Measurements from ENCODE around the gene HSD17B4.

HSD17B4 gene

GRCh38 chr5:119522841-119523240 lies 70.5 kb downstream of the HSD17B4 start:
- Histone ChIP-seq H3K27me3 (ENCODE audit: control insufficient read depth in 2 of 2, insufficient read depth in 2 of 2, low read length in 2 of 2) (no peaks in the 10 kb centered on the region), H3K9ac (ENCODE audit: low read depth in 1 of 2, low read length in 2 of 2) (no peak overlapping the region), H3K36me3 (ENCODE audit: control insufficient read depth in 2 of 2, insufficient read depth in 2 of 2, low read length in 2 of 2) (peaks cover 6 to 16% of the 10 kb centered on the region in 2 donors), H3K4me1 (ENCODE audit: control insufficient read depth in 2 of 2, insufficient read depth in 2 of 2, low read length in 2 of 2) (no peaks in the 10 kb centered on the region), H3K9me3 (ENCODE audit: control insufficient read depth in 2 of 2, low read length in 2 of 2) (no peaks in the 10 kb centered on the region), H3K4me3 (ENCODE audit: low read length in 2 of 2) (no peak overlapping the region), H3K27ac (ENCODE audit: low read depth in 2 of 2, low read length in 2 of 2) (no peak overlapping the region)

GRCh38 chr5:119524485-119524884 lies 72.2 kb downstream of the HSD17B4 start:
- no peaks in the 10 kb centered on the region for H3K27me3 ChIP-seq (ENCODE audit: control insufficient read depth in 2 of 2, insufficient read depth in 2 of 2, low read length in 2 of 2)
- no peaks in the 10 kb centered on the region for H3K4me1 ChIP-seq (ENCODE audit: control insufficient read depth in 2 of 2, insufficient read depth in 2 of 2, low read length in 2 of 2)
- no peak overlapping the region for H3K9ac ChIP-seq (ENCODE audit: low read depth in 1 of 2, low read length in 2 of 2)
- peaks cover 7 to 11% of the 10 kb centered on the region in 2 donors for H3K36me3 ChIP-seq (ENCODE audit: control insufficient read depth in 2 of 2, insufficient read depth in 2 of 2, low read length in 2 of 2)
- H3K9me3 ChIP-seq (ENCODE audit: control insufficient read depth in 2 of 2, low read length in 2 of 2), result no peaks in the 10 kb centered on the region
- no peak overlapping the region for H3K4me3 ChIP-seq (ENCODE audit: low read length in 2 of 2)
- H3K27ac ChIP-seq (ENCODE audit: low read depth in 2 of 2, low read length in 2 of 2), result no peak overlapping the region

- Histone ChIP-seq H3K27ac (ENCODE audit: low read depth in 2 of 2, low read length in 2 of 2) (no peak overlapping the region), H3K4me1 (ENCODE audit: control insufficient read depth in 2 of 2, insufficient read depth in 2 of 2, low read length in 2 of 2) (no peaks in the 10 kb centered on the region), H3K4me3 (ENCODE audit: low read length in 2 of 2) (no peak overlapping the region), H3K36me3 (ENCODE audit: control insufficient read depth in 2 of 2, insufficient read depth in 2 of 2, low read length in 2 of 2) (peaks cover 13 to 22% of the 10 kb centered on the region in 2 donors), H3K9ac (ENCODE audit: low read depth in 1 of 2, low read length in 2 of 2) (no peak overlapping the region), H3K27me3 (ENCODE audit: control insufficient read depth in 2 of 2, insufficient read depth in 2 of 2, low read length in 2 of 2) (no peaks in the 10 kb centered on the region), H3K9me3 (ENCODE audit: control insufficient read depth in 2 of 2, low read length in 2 of 2) (no peaks in the 10 kb centered on the region)
These were observed 75.1 kb downstream of the HSD17B4 start for GRCh38 chr5:119527351-119527750.

- Histone ChIP-seq H3K9ac (ENCODE audit: low read depth in 1 of 2, low read length in 2 of 2) (no peak overlapping the region), H3K9me3 (ENCODE audit: control insufficient read depth in 2 of 2, low read length in 2 of 2) (no peaks in the 10 kb centered on the region), H3K27me3 (ENCODE audit: control insufficient read depth in 2 of 2, insufficient read depth in 2 of 2, low read length in 2 of 2) (no peaks in the 10 kb centered on the region), H3K4me1 (ENCODE audit: control insufficient read depth in 2 of 2, insufficient read depth in 2 of 2, low read length in 2 of 2) (no peaks in the 10 kb centered on the region), H3K27ac (ENCODE audit: low read depth in 2 of 2, low read length in 2 of 2) (no peak overlapping the region), H3K4me3 (ENCODE audit: low read length in 2 of 2) (no peak overlapping the region), H3K36me3 (ENCODE audit: control insufficient read depth in 2 of 2, insufficient read depth in 2 of 2, low read length in 2 of 2) (peaks cover 20 to 22% of the 10 kb centered on the region in 2 donors)
These were observed 77.5 kb downstream of the HSD17B4 start for GRCh38 chr5:119529811-119530210.

DNA sequence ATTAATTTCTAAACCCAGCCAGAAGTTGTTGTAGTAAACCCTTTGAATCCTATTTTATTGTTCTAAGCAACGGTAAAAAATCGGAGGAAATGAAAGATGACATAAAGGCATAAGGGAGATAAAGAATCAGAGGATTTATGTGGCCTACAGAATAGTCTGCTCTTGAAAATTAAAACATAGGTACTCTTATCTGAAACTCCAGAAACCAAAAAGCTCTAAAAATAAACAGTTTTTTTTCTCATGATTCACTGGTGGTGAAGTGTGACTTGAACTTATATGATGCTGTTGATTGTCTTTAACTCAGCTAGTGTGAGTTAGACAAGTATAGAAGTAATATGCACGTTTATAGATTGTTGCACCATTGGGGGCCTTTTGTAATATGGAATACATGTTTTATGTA lies 80.3 kb downstream of the HSD17B4 start:
- no peak overlapping the region for H3K4me3 ChIP-seq (ENCODE audit: low read length in 2 of 2)
- H3K27ac ChIP-seq (ENCODE audit: low read depth in 2 of 2, low read length in 2 of 2), result no peak overlapping the region
- peaks cover 14 to 30% of the 10 kb centered on the region in 2 donors for H3K36me3 ChIP-seq (ENCODE audit: control insufficient read depth in 2 of 2, insufficient read depth in 2 of 2, low read length in 2 of 2)
- H3K9ac ChIP-seq (ENCODE audit: low read depth in 1 of 2, low read length in 2 of 2), result no peak overlapping the region
- H3K4me1 ChIP-seq (ENCODE audit: control insufficient read depth in 2 of 2, insufficient read depth in 2 of 2, low read length in 2 of 2), result no peaks in the 10 kb centered on the region
- H3K9me3 ChIP-seq (ENCODE audit: control insufficient read depth in 2 of 2, low read length in 2 of 2), result no peaks in the 10 kb centered on the region
- no peaks in the 10 kb centered on the region for H3K27me3 ChIP-seq (ENCODE audit: control insufficient read depth in 2 of 2, insufficient read depth in 2 of 2, low read length in 2 of 2)

DNA sequence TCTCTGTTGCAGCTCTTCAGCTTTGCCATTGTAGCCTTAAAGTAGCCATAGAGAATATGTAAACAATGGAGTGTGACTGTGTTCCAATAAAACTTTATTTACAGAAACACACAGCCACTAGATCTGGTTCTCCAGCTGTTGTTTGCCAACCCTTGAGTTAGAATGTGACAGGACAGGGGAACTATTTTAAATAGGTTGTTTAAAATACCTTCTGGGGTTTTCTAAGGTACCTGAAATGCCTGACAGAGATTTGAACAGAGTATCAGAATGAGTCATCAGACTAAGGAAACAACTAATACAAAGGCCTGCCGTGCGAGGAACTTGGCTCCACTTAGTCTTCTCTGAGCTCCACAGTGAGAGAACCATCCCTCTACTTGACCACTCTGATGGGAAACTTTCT lies 85.4 kb downstream of the HSD17B4 start:
- Histone ChIP-seq H3K36me3 (ENCODE audit: control insufficient read depth in 2 of 2, insufficient read depth in 2 of 2, low read length in 2 of 2) (peaks cover 12 to 39% of the 10 kb centered on the region in 2 donors), H3K9me3 (ENCODE audit: control insufficient read depth in 2 of 2, low read length in 2 of 2) (no peaks in the 10 kb centered on the region), H3K27me3 (ENCODE audit: control insufficient read depth in 2 of 2, insufficient read depth in 2 of 2, low read length in 2 of 2) (no peaks in the 10 kb centered on the region), H3K4me1 (ENCODE audit: control insufficient read depth in 2 of 2, insufficient read depth in 2 of 2, low read length in 2 of 2) (no peaks in the 10 kb centered on the region), H3K9ac (ENCODE audit: low read depth in 1 of 2, low read length in 2 of 2) (no peak overlapping the region), H3K27ac (ENCODE audit: low read depth in 2 of 2, low read length in 2 of 2) (no peak overlapping the region), H3K4me3 (ENCODE audit: low read length in 2 of 2) (no peak overlapping the region)

DNA sequence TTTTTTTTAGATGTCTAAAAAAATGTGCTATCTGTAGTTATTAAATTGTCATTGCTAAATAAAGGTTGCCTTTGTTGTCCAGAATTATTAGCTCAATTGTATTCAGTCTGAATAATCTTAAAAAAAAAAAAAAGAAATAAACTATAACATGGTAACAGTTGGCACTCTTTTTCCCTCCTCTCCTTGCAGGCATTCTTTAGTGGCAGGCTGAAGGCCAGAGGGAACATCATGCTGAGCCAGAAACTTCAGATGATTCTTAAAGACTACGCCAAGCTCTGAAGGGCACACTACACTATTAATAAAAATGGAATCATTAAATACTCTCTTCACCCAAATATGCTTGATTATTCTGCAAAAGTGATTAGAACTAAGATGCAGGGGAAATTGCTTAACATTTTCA lies 89.4 kb downstream of the HSD17B4 start:
- Histone ChIP-seq H3K36me3 (ENCODE audit: control insufficient read depth in 2 of 2, insufficient read depth in 2 of 2, low read length in 2 of 2) (peaks cover 12 to 25% of the 10 kb centered on the region in 2 donors), H3K27ac (ENCODE audit: low read depth in 2 of 2, low read length in 2 of 2) (no peak overlapping the region), H3K4me3 (ENCODE audit: low read length in 2 of 2) (no peak overlapping the region), H3K9ac (ENCODE audit: low read depth in 1 of 2, low read length in 2 of 2) (no peak overlapping the region), H3K4me1 (ENCODE audit: control insufficient read depth in 2 of 2, insufficient read depth in 2 of 2, low read length in 2 of 2) (no peaks in the 10 kb centered on the region), H3K27me3 (ENCODE audit: control insufficient read depth in 2 of 2, insufficient read depth in 2 of 2, low read length in 2 of 2) (no peaks in the 10 kb centered on the region), H3K9me3 (ENCODE audit: control insufficient read depth in 2 of 2, low read length in 2 of 2) (no peaks in the 10 kb centered on the region)

GRCh38 chr5:119551819-119552218 lies 99.5 kb downstream of the HSD17B4 start:
- no peak overlapping the region for H3K4me3 ChIP-seq (ENCODE audit: low read length in 2 of 2)
- no peaks in the 10 kb centered on the region for H3K36me3 ChIP-seq (ENCODE audit: control insufficient read depth in 2 of 2, insufficient read depth in 2 of 2, low read length in 2 of 2)
- no peaks in the 10 kb centered on the region for H3K9me3 ChIP-seq (ENCODE audit: control insufficient read depth in 2 of 2, low read length in 2 of 2)
- H3K27ac ChIP-seq (ENCODE audit: low read depth in 2 of 2, low read length in 2 of 2), result no peak overlapping the region
- H3K27me3 ChIP-seq (ENCODE audit: control insufficient read depth in 2 of 2, insufficient read depth in 2 of 2, low read length in 2 of 2), result no peaks in the 10 kb centered on the region
- no peaks in the 10 kb centered on the region for H3K4me1 ChIP-seq (ENCODE audit: control insufficient read depth in 2 of 2, insufficient read depth in 2 of 2, low read length in 2 of 2)
- no peak overlapping the region for H3K9ac ChIP-seq (ENCODE audit: low read depth in 1 of 2, low read length in 2 of 2)

DNA sequence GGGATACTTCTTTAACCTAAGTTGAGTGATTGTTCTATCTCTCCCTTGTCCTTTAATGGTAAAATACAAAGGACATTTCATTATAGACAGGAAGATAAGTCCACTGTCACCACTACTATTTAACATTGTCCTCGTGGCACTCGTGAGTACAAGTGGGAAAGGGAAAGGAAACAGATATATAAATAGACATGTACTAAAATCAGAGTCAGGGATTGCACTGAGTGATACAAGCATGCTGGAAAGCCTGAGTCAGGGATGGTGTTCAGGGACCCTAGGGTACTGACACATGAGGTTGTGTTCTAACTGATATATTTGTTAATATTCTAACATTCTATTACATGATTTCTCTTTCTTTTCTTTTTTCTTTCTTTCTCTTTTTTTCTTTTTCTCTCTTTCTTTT lies 102.3 kb downstream of the HSD17B4 start:
- Histone ChIP-seq H3K27ac (ENCODE audit: low read depth in 2 of 2, low read length in 2 of 2) (no peak overlapping the region), H3K9ac (ENCODE audit: low read depth in 1 of 2, low read length in 2 of 2) (no peak overlapping the region), H3K36me3 (ENCODE audit: control insufficient read depth in 2 of 2, insufficient read depth in 2 of 2, low read length in 2 of 2) (no peaks in the 10 kb centered on the region), H3K9me3 (ENCODE audit: control insufficient read depth in 2 of 2, low read length in 2 of 2) (no peaks in the 10 kb centered on the region), H3K27me3 (ENCODE audit: control insufficient read depth in 2 of 2, insufficient read depth in 2 of 2, low read length in 2 of 2) (no peaks in the 10 kb centered on the region), H3K4me1 (ENCODE audit: control insufficient read depth in 2 of 2, insufficient read depth in 2 of 2, low read length in 2 of 2) (no peaks in the 10 kb centered on the region), H3K4me3 (ENCODE audit: low read length in 2 of 2) (no peak overlapping the region)

GRCh38 chr5:119570910-119571309 lies 118.6 kb downstream of the HSD17B4 start:
- Histone ChIP-seq H3K27ac (ENCODE audit: low read depth in 2 of 2, low read length in 2 of 2) (no peak overlapping the region), H3K4me1 (ENCODE audit: control insufficient read depth in 2 of 2, insufficient read depth in 2 of 2, low read length in 2 of 2) (no peaks in the 10 kb centered on the region), H3K9me3 (ENCODE audit: control insufficient read depth in 2 of 2, low read length in 2 of 2) (no peaks in the 10 kb centered on the region), H3K4me3 (ENCODE audit: low read length in 2 of 2) (no peak overlapping the region), H3K9ac (ENCODE audit: low read depth in 1 of 2, low read length in 2 of 2) (no peak overlapping the region), H3K36me3 (ENCODE audit: control insufficient read depth in 2 of 2, insufficient read depth in 2 of 2, low read length in 2 of 2) (no peaks in the 10 kb centered on the region), H3K27me3 (ENCODE audit: control insufficient read depth in 2 of 2, insufficient read depth in 2 of 2, low read length in 2 of 2) (no peaks in the 10 kb centered on the region)

DNA sequence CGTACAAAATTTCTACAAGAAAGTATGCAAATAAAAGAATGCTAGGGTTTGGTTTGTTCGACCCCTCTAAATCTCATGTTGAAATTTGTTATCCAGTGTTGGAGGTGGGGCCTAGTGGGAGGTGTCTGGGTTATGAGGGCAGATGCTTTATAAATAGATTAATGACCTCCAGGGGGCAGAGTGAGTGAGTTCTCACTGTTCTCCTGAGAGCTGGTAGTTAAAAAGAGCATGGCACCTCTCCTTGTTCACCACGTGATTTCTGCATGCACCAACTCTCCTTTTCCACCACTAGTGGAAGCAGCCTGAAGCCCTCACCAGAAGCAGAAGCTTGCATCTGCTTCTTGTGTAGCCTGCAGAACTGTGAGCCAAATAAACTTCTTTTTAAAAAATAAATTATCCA lies 126.6 kb downstream of the HSD17B4 start:
- Histone ChIP-seq H3K27ac (ENCODE audit: low read depth in 2 of 2, low read length in 2 of 2) (no peak overlapping the region), H3K27me3 (ENCODE audit: control insufficient read depth in 2 of 2, insufficient read depth in 2 of 2, low read length in 2 of 2) (no peaks in the 10 kb centered on the region), H3K9ac (ENCODE audit: low read depth in 1 of 2, low read length in 2 of 2) (no peak overlapping the region), H3K4me1 (ENCODE audit: control insufficient read depth in 2 of 2, insufficient read depth in 2 of 2, low read length in 2 of 2) (no peaks in the 10 kb centered on the region), H3K36me3 (ENCODE audit: control insufficient read depth in 2 of 2, insufficient read depth in 2 of 2, low read length in 2 of 2) (no peaks in the 10 kb centered on the region), H3K4me3 (ENCODE audit: low read length in 2 of 2) (no peak overlapping the region), H3K9me3 (ENCODE audit: control insufficient read depth in 2 of 2, low read length in 2 of 2) (no peaks in the 10 kb centered on the region)
